ENCODE measurements around the gene ZBTB7C.

ZBTB7C gene

GRCh38 chr18:48422947-48423378, 13.8 kb upstream of the ZBTB7C start:
- H3K4me2 ChIP-seq (ENCODE audit: insufficient read depth, low read length): no peak overlapping the region
- ATAC-seq (ENCODE audit: insufficient read depth, low read depth) (no peak), DNase-seq (no peak)
- no peaks in the 10 kb centered on the region for H3K36me3 ChIP-seq (ENCODE audit: insufficient read depth, low read length)
- peaks cover 19% of the 10 kb centered on the region for H3K27me3 ChIP-seq (ENCODE audit: insufficient read depth, low read length, poor library complexity)
- H4K20me1 ChIP-seq (ENCODE audit: insufficient read depth, low read length): no peaks in the 10 kb centered on the region
- H3K27ac ChIP-seq (ENCODE audit: low read length): no peak overlapping the region
- no peak overlapping the region for H2AFZ ChIP-seq (ENCODE audit: low read depth, low read length)
- TF ChIP-seq CTCF (IDR thresholded peaks at IDR 0.05; ENCODE audit: borderline replicate concordance, extremely low read depth, low read length, poor library complexity, severe bottlenecking): no peak
- no peak for TF ChIP-seq EZH2 (IDR thresholded peaks at IDR 0.05; ENCODE audit: borderline replicate concordance, low read depth, low read length, severe bottlenecking)
- H3K4me1 ChIP-seq (ENCODE audit: insufficient read depth, low read length): no peaks in the 10 kb centered on the region
- no peaks in the 10 kb centered on the region for H3K9me3 ChIP-seq (ENCODE audit: insufficient read depth, low read length, severe bottlenecking)
- H3K4me3 ChIP-seq (ENCODE audit: low read depth in 1 of 2, low read length in 2 of 2): no peak overlapping the region
- H3K9ac ChIP-seq (ENCODE audit: low read depth, low read length): no peak overlapping the region
- H3K79me2 ChIP-seq (ENCODE audit: insufficient read depth, low read length): no peaks in the 10 kb centered on the region

- Histone ChIP-seq H3K79me2 (ENCODE audit: insufficient read depth, low read length) (no peaks in the 10 kb centered on the region), H3K4me2 (ENCODE audit: insufficient read depth, low read length) (no peak overlapping the region), H3K4me3 (ENCODE audit: low read depth in 1 of 2, low read length in 2 of 2) (no peak overlapping the region), H3K9ac (ENCODE audit: low read depth, low read length) (no peak overlapping the region), H3K36me3 (ENCODE audit: insufficient read depth, low read length) (no peaks in the 10 kb centered on the region), H3K27me3 (ENCODE audit: insufficient read depth, low read length, poor library complexity) (peaks cover 30% of the 10 kb centered on the region), H3K4me1 (ENCODE audit: insufficient read depth, low read length) (no peaks in the 10 kb centered on the region), H3K27ac (ENCODE audit: low read length) (no peak overlapping the region), H2AFZ (ENCODE audit: low read depth, low read length) (no peak overlapping the region), H3K9me3 (ENCODE audit: insufficient read depth, low read length, severe bottlenecking) (no peaks in the 10 kb centered on the region), H4K20me1 (ENCODE audit: insufficient read depth, low read length) (no peaks in the 10 kb centered on the region)
- no peak for TF ChIP-seq EZH2 (IDR thresholded peaks at IDR 0.05; ENCODE audit: borderline replicate concordance, low read depth, low read length, severe bottlenecking)
- TF ChIP-seq CTCF (IDR thresholded peaks at IDR 0.05; ENCODE audit: borderline replicate concordance, extremely low read depth, low read length, poor library complexity, severe bottlenecking): peak; percentile 47
- ATAC-seq (ENCODE audit: insufficient read depth, low read depth) (no peak), DNase-seq (peak; percentile 11)
Measured at GRCh38 chr18:48419277-48420022, 10.3 kb upstream of the ZBTB7C start.

- DNase-seq (no peak), ATAC-seq (ENCODE audit: insufficient read depth, low read depth) (no peak)
- Histone ChIP-seq H3K4me1 (ENCODE audit: insufficient read depth, low read length) (no peaks in the 10 kb centered on the region), H3K4me3 (ENCODE audit: low read depth in 1 of 2, low read length in 2 of 2) (no peak overlapping the region), H4K20me1 (ENCODE audit: insufficient read depth, low read length) (no peaks in the 10 kb centered on the region), H3K79me2 (ENCODE audit: insufficient read depth, low read length) (no peaks in the 10 kb centered on the region), H3K4me2 (ENCODE audit: insufficient read depth, low read length) (no peak overlapping the region), H2AFZ (ENCODE audit: low read depth, low read length) (no peak overlapping the region), H3K27me3 (ENCODE audit: insufficient read depth, low read length, poor library complexity) (peaks cover 32% of the 10 kb centered on the region), H3K36me3 (ENCODE audit: insufficient read depth, low read length) (no peaks in the 10 kb centered on the region), H3K9ac (ENCODE audit: low read depth, low read length) (no peak overlapping the region), H3K27ac (ENCODE audit: low read length) (no peak overlapping the region), H3K9me3 (ENCODE audit: insufficient read depth, low read length, severe bottlenecking) (no peaks in the 10 kb centered on the region)
- TF ChIP-seq CTCF (IDR thresholded peaks at IDR 0.05; ENCODE audit: borderline replicate concordance, extremely low read depth, low read length, poor library complexity, severe bottlenecking) (no peak), EZH2 (IDR thresholded peaks at IDR 0.05; ENCODE audit: borderline replicate concordance, low read depth, low read length, severe bottlenecking) (no peak)
Measured at GRCh38 chr18:48418539-48419276, 9.5 kb upstream of the ZBTB7C start.
